HG03095 (cell line): ENCODE results near the gene PKN1.
"Not testable (repeated sequence)": the region's sequence is repeated elsewhere in the genome, so short reads cannot be mapped to it uniquely, and the experiment has no call there.

Source experiments
- ATAC-seq: cut with Tn5 transposase; IDR thresholded peaks from one replicate; pipeline ENCODE4 v1.9.1; 2021; ENCODE audit warnings: moderate library complexity; ENCODE audit not compliant: unreplicated experiment

The PKN1 gene

GRCh38 chr19:14479975-14480699 lies 47.0 kb downstream of the PKN1 start:
- ATAC-seq, result no peak

GRCh38 chr19:14480700-14481079 lies 47.6 kb downstream of the PKN1 start:
- no peak for ATAC-seq

GRCh38 chr19:14482172-14482941 lies 49.3 kb downstream of the PKN1 start:
- no peak for ATAC-seq

GRCh38 chr19:14487370-14488125 lies 54.4 kb downstream of the PKN1 start:
- no peak for ATAC-seq

DNA sequence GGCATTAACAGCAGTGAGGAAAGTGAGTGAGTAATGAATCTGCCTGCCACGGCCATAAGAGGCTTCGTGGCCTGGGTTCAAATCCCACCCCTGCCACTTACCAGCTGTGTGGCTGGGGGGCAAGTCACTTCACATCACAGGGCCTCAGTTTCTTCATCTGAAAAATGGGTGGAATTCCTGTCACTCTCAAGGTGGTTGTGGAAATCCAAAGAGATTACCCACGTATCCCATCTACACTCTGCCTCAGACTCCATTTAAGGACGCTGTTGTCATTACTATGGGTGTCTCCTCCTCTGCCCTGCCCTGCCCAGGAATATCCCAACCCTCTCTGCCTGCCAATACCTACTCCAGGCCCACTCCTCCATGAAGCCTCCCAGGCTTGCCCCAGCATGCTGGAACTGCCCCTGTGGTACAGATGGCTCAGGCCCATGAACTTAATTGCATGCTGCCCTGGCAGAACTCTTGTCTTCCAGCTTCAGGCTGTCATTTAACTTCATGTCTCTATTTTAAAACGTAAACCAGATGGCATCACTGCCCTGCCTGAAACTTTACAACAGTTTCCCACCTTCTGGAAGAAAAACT lies 59.7 kb downstream of the PKN1 start:
- no peak for ATAC-seq

DNA sequence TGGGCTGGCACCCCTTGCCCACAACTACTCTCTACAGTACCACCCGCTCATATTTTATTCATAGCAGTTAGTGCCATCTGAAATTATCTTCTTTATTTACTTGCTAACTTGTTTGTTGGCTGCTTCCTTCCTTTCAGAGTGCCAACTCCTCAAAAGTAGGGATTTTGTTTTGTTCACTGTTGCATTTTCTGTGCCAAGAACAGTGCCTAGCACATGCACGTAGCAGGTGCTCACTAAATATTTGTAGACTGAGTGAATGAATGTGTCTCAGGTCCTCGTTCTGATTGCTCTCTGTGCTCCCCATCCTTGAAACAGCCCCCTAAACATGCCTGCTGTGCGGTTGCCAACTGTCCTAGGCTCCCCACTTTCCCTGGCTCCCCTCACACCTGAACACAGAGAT lies 61.3 kb downstream of the PKN1 start:
- no peak for ATAC-seq

- ATAC-seq, result no peak
These were observed 62.0 kb downstream of the PKN1 start for GRCh38 chr19:14494910-14495671.

GRCh38 chr19:14495672-14496028 lies 62.5 kb downstream of the PKN1 start:
- no peak for ATAC-seq

GRCh38 chr19:14496029-14496833 lies 63.1 kb downstream of the PKN1 start, which contains the start of gene GIPC1:
TSS of gene GIPC1 (minus strand) at chr19:14496127. CDS start at chr19:14482976, 13,151 bp downstream.
- peak; percentile 64 for ATAC-seq

DNA sequence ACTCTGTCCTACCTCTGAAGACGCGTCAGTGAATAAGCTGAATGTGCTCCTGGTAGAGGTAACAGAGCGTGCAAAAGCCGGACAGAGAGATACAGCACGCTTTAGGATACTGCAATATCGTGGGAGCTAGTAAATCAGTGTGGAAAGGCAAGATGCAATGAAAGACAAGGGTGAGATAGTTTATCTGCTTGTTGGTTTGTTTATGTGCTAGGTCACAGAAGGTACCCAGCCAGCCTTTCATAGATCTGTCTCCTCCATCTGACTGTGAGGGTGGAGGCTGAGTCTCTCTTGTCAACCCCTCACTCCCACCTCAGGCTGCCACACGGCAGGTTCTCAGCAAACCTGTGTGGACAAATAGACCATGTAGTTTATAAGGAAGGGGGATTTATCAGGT lies 63.7 kb downstream of the PKN1 start:
- ATAC-seq, result no peak

DNA sequence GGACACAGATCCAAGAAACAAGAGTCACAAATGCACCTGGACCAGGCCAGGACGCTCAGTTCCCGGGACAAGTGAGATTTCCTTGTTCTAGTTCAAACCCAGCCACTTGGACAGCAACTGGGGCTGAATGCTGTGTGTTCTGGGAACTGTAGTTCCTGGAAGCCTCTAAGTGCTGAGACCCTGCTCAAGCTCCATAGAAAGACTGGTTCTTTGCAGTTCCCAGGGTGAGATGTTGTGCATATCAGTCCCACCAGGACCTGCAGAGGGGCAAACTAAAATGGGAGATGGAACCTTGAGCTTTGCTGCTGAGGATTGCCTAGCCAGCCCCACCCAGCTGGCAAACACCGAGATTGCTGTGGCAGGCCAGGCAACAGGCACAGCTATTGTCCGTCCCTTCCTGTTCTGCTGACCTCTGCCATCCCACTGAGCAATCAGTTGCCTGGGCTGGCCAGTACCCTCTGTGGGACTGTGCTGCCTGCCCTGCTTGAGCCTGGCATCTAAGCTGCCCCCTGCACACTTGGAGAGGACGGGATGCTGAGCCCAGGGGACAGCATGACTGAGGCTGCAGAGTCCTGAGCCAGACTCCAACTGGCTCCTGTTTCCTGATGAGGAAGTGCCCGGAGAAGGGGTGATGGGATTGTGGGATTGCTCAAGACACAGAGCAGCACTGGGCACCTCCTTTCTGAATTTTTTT lies 64.3 kb downstream of the PKN1 start:
- ATAC-seq, result no peak

- ATAC-seq, result no peak
These were observed 69.4 kb downstream of the PKN1 start for GRCh38 chr19:14502334-14503092.

- ATAC-seq, result no peak
These were observed 70.2 kb downstream of the PKN1 start for GRCh38 chr19:14503285-14503684.

DNA sequence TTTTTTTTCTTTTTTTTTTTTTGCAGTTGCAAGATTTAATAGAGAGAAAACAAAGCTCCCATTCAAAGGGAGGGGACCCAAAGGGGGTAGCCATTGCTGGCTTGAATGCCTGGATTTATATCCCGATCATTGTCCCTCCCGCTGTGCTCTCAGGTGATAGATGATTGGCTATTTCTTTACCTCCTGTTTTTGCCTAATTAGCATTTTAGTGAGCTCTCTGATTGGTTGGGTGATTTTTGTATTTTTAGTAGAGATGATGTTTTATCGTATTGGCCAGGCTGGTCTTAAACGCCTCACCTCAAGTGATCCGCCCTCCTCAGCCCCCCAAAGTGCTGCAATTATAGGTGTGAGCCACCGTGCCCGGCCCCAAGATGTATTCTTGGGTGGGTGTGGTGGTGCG lies 71.5 kb downstream of the PKN1 start:
- not testable (repeated sequence) for ATAC-seq

DNA sequence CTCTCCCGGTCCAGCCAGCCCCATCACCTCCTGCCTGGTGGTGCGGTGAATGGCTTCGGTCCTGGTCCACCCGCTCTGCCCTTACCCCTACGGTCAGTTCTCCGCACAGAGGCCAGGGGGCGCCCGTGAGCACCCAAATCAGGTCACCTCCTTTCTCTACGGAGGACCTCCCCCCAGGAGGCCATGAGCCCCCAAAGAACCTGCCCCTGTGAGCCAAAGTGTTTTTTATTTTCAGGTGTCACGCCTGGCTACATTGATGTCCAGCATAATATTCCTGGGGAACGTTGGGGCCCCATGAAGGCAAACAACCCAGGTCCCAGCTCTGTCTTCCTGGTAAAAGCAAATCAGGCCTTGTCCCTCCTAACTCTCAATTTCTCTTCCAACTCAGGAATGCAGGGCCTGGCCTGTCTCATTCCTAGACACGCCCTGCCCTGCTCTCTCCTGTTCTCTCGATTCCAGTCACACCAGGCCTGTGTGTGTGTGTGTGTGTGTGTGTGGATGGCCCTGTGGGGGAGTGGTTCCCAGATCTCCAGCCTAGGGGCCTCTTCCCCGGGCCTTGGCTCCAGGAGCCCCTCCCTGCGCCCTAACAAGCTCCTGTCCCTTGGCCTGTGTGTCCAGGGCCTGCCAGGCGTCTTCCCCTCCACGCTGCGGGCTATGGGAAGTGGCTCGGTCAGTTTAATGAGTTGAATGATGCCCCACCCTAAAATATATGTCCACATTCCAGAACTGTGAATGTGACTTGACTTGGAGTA lies 72.6 kb downstream of the PKN1 start:
- ATAC-seq, result no peak

- ATAC-seq, result no peak
These were observed 74.8 kb downstream of the PKN1 start for GRCh38 chr19:14507704-14508542.
